Psoas muscle (tissue), 8 donors: ENCODE results near the gene MBNL1. TPM values are rescaled to one million over a fixed set of nuclear protein-coding genes. Genes with fewer than 3 reads are reported as not detected.

Experiments used
- ATAC-seq, 4 donors: fragments of 200-7000 bp; cut with Tn5 transposase; one replicate each; pipeline ENCODE4 v1.9.1; 2020; ENCODE audit warnings: moderate library complexity in 3 of 4, mild to moderate bottlenecking in 2 of 4
- DNase-seq, 2 donors: peaks; one replicate each; pipeline ENCODE4 v3.0.0-alpha.2; 2020
- H3K27ac ChIP-seq: fragments of 200-600 bp; one replicate; pipeline ENCODE4 v1.8.0; 2022
- H3K27me3 ChIP-seq, 3 donors: fragments of 200-600 bp in 1 of 3; one replicate each; pipeline versions ENCODE4 v1.6.1 to v1.8.0; 2013 to 2022; ENCODE audit warnings: low read length in 2 of 3, mild to moderate bottlenecking in 2 of 3, moderate library complexity in 1 of 3; ENCODE audit not compliant: insufficient read depth in 3 of 3
- H3K36me3 ChIP-seq, 2 donors: fragments of 200-600 bp in 1 of 2; one replicate each; pipeline versions ENCODE4 v1.6.1 to v1.8.0; 2013 to 2022; ENCODE audit warnings: low read depth in 1 of 2, mild to moderate bottlenecking in 1 of 2, moderate library complexity in 1 of 2; ENCODE audit not compliant: insufficient read depth in 1 of 2
- H3K4me1 ChIP-seq: fragments of 200-600 bp; one replicate; pipeline ENCODE4 v1.8.0; 2022
- H3K4me3 ChIP-seq: fragments of 200-600 bp; one replicate; pipeline ENCODE4 v1.8.0; 2022; ENCODE audit warnings: mild to moderate bottlenecking
- H3K9me3 ChIP-seq: fragments of 200-600 bp; one replicate; pipeline ENCODE4 v1.8.0; 2022
- WGBS, 3 donors: extraction: QIAGEN DNeasy Blood & Tissue Kit; methylation state at CpG; one replicate each; pipeline versions ENCODE4 v1.1.6 to v1.1.7; 2013; 5-methylcytosine and 5-hydroxymethylcytosine counted together
- intact Hi-C, 2 donors: fragments of 100-400 bp; cut with DNase I; formaldehyde crosslinking; loops; one replicate each; pipeline versions ENCODE4 v1.11.0 to v1.14.2; 2022
- polyA plus RNA-seq, 3 donors: library from polyadenylated mRNA; stranded (reverse); fragments of 200-250 nt; gene quantifications; one replicate each; pipeline ENCODE4 v1.2.3, GENCODE V29; 2013
- total RNA-seq, 4 donors: library from RNA; stranded (reverse); fragmentation: NEBNext Ultra II Directional in 2 of 4; extraction: Animal tissue kit (Norgen Biotek cat#: 25700) in 2 of 4; gene quantifications; one replicate each; pipeline versions ENCODE4 v1.2.1 to v1.2.4, GENCODE V29; 2021 to 2023
- TF ChIP-seq, protein P1 (sequence below): fragments of 200-600 bp; IDR thresholded peaks from one replicate; pipeline ENCODE4 v1.8.0; 2022; ENCODE audit warnings: antibody characterized with exemption
- donor health status: healthy with polysubstance abuse.
- donor health status: DM: no; HTN: no; CAD: no; lungs with moderate emphysema.
- donor health status: Bipolar disorder and iron deficiency.
- donor health status: healthy.
- donor health status: DM: yes; HTN: yes; CAD: no.
- donor health status: DM: no; HTN: no; CAD: no.
- donor health status: DM: no; HTN: no; CAD: no.
- donor health status: DM: yes; HTN: yes; CAD: no.

The MBNL1 gene
- total and polyA plus RNA-seq, 7 donors, result 27.4 to 281 (median 179) TPM

DNA sequence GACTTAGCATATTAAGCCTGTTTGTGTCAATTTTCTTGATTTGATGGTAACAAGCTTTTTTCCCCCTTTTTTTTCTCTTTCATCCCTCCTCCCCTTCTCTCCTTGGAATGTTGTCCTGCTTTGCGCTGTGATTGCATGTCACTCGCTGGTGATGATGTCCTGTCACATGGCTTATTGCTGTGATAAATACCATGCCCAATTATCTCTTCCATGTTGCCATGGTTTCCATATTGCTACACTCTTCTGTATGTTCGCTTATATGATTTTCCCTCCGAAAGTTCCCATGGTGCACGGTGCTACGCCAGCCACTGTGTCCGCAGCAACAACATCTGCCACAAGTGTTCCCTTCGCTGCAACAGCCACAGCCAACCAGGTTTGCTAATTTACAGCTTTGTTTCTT is 187.3 kb downstream of the MBNL1 start:
- 97 to 98% (median 97%) methylated on average over 8 of the region's 8 CpGs for WGBS, 3 donors
- H3K27me3 ChIP-seq, result no peaks in the 10 kb centered on the region
- ATAC-seq, result no peak
- H3K27ac ChIP-seq, result no peak overlapping the region
- no peak overlapping the region for H3K4me3 ChIP-seq
- TF ChIP-seq, protein P1, sequence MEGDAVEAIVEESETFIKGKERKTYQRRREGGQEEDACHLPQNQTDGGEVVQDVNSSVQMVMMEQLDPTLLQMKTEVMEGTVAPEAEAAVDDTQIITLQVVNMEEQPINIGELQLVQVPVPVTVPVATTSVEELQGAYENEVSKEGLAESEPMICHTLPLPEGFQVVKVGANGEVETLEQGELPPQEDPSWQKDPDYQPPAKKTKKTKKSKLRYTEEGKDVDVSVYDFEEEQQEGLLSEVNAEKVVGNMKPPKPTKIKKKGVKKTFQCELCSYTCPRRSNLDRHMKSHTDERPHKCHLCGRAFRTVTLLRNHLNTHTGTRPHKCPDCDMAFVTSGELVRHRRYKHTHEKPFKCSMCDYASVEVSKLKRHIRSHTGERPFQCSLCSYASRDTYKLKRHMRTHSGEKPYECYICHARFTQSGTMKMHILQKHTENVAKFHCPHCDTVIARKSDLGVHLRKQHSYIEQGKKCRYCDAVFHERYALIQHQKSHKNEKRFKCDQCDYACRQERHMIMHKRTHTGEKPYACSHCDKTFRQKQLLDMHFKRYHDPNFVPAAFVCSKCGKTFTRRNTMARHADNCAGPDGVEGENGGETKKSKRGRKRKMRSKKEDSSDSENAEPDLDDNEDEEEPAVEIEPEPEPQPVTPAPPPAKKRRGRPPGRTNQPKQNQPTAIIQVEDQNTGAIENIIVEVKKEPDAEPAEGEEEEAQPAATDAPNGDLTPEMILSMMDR, result no peak
- peaks cover 8% of the 10 kb centered on the region for H3K4me1 ChIP-seq
- H3K9me3 ChIP-seq, result no peaks in the 10 kb centered on the region
- intact Hi-C loops, result no loop called here
- peaks cover 2 to 92% of the 10 kb centered on the region in 2 donors for H3K36me3 ChIP-seq
- no peak for DNase-seq

DNA sequence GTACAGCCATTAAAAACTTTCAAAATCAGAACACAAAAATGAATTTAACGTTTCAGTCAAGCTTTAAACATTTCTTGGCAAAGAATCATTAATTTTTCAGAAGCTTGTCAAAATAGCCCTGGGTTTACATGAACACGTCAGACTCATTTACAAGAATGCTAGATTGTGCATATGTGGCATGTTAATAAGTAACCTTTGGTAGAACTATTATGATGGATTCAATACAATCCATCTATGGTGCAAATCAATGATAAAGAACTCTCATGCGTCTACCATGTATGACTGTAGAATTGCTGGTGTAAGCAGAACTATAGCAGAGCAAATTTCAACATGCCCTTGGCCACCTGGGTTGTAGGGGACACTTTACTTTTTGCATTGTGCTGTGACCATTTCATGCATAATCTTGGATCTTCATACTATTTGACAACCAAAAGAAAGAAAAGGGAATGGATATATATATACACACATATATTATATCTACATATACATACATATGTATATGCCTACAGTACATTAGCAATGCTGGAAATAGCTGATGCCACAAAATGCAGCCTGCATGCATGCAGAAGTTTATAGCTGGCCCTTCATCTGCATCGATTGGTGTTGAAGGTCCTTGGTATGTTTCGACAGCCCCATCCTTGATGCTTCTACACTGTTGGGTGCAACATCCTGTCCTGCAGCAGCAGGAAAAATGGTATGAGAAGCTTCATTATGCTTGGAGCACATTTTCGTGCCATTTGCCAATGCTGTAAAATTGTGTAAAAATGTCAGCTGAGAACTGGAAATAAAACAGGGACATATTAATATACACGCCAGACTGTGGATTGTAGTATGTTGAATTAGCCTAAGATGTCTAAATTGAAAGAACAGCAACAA is 189.0 kb downstream of the MBNL1 start:
- Histone ChIP-seq H3K4me3 (no peak overlapping the region), H3K36me3 (peaks cover 2 to 92% of the 10 kb centered on the region in 2 donors), H3K9me3 (no peaks in the 10 kb centered on the region), H3K27ac (no peak overlapping the region), H3K27me3 (no peaks in the 10 kb centered on the region), H3K4me1 (peaks cover 8% of the 10 kb centered on the region)
- TF ChIP-seq, protein P1, result no peak
- DNase-seq (no peak), ATAC-seq (peak in 1 of 4 donors; percentile 31)
- intact Hi-C loops, result no loop called here
- WGBS, 3 donors, result 76 to 87% (median 77%) methylated on average over 7 of the region's 7 CpGs

DNA sequence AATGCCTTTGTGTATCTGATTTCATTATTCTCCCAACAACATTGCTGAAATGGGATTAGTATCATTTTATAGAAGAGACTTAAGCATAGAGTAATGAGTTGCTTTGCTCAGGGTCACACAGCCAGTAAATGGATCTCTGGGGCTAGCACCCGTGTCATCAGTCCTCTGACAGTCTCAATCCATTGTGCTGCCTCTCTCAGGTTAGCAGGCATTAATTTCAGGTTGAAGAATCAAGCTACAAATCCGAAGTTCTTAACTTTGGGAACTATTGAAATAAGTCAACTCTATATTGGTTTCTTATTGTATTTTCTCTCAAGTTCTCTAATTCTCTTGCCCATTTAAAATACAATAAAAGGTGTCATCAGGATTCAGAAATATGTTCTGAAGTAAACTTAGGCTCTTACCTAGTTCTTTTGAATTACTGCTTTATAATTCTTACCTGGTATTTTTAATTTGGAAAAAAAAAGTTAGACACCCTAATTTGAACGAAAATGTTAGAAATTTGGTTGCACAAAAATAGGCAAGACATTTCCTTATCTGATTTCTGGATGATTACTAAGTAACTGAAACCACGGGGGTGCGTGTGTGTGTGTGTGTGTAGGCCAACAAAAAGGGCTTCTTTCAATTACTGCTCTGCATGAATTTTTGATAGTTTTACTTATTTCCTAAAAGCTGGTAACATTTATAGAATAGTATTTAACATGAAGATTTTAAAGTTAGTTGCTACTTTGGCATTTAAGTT is 189.8 kb downstream of the MBNL1 start:
- TF ChIP-seq, protein P1, result no peak
- Histone ChIP-seq H3K9me3 (no peaks in the 10 kb centered on the region), H3K4me1 (peaks cover 12% of the 10 kb centered on the region), H3K4me3 (no peak overlapping the region), H3K36me3 (peaks cover 2 to 92% of the 10 kb centered on the region in 2 donors), H3K27ac (no peak overlapping the region), H3K27me3 (no peaks in the 10 kb centered on the region)
- ATAC-seq (no peak), DNase-seq (no peak)
- intact Hi-C loops, result no loop called here
- 81 to 95% (median 84%) methylated on average over 5 of the region's 5 CpGs for WGBS, 3 donors

DNA sequence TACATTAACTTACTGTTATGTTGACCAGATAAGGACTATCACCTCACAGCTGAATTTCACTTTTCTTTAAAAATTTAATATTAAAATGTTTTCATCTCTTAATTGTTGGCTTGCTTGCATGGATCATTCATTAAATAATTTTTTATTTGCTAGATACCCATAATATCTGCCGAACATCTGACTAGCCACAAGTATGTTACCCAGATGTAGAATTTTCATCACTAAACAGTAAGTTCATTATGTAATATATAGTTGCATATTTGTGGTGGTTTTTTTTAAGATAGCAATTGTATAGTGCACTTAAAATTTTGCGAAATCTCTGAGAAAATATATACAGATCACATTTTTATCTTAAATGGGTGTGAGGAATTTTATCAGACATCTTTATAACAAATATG is 190.4 kb downstream of the MBNL1 start:
- TF ChIP-seq, protein P1, result no peak
- Histone ChIP-seq H3K4me3 (no peak overlapping the region), H3K9me3 (no peaks in the 10 kb centered on the region), H3K27ac (no peak overlapping the region), H3K36me3 (peaks cover 2 to 90% of the 10 kb centered on the region in 2 donors), H3K27me3 (no peaks in the 10 kb centered on the region), H3K4me1 (peaks cover 10% of the 10 kb centered on the region)
- 98% methylated on average over 2 of the region's 2 CpGs for WGBS, 3 donors
- intact Hi-C loops, result no loop called here
- ATAC-seq (no peak), DNase-seq (no peak)
